ENCODE results near the gene TRIM46.

TRIM46 gene

DNA sequence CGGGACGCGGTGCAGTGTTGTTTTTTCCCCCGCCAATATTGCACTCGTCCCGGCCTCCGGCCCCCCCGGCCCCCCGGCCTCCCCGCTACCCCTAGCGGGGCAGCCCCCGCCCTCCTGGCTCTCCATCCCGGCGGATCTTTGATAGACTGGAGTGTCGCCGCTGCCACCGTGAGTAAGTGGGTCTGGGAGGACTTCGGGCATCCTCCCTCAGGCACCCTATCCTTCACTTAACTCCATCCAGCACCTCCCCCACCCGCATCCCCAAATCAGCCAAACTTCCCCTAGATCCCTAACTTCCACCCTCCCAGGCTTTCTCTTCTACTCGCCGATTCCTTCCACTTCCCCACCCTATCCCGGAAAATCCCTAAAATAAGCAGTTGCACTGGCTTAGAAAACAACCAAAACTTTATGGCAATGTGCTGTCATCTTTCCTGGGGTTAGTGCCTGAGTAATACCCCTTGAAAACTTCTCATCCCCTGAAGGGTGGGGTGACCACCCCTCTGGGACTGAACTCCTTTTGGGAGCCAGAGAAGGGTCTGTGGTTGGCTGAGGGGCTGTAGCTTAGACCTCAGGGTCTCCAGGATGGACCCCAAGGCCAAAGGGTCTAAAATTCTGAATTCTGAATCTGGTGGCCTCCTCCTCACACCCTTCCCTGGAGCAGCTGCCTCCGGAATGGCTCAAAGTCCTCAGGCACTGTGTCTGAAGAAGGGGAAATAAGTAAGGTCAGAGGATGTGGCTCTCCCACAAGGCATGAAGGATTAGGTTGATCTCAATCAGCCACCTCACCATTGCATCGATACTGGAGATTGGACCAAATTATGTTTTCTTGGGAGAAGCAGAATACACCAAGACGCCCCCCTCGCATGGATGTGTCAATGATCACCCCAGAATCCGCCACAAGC lies 21.8 kb downstream of the TRIM46 start:
- H3K4me3 ChIP-seq (ENCODE audit: low read depth, low read length): no peak overlapping the region
- TF ChIP-seq CTCF (IDR thresholded peaks at IDR 0.05; ENCODE audit: low read depth, low read length) (no peak), MYC (IDR thresholded peaks at IDR 0.05; ENCODE audit: low read depth, low read length) (no peak), POLR2A (IDR thresholded peaks at IDR 0.05; ENCODE audit: extremely low read depth, insufficient read length) (no peak)
- TF ChIP-seq, protein P1, sequence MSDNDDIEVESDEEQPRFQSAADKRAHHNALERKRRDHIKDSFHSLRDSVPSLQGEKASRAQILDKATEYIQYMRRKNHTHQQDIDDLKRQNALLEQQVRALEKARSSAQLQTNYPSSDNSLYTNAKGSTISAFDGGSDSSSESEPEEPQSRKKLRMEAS (IDR thresholded peaks at IDR 0.05; ENCODE audit: low read depth, low read length): no peak
- DNase-seq (ENCODE audit: low read depth): no peak

- no peak overlapping the region for H3K4me3 ChIP-seq (ENCODE audit: low read depth, low read length)
- TF ChIP-seq CTCF (IDR thresholded peaks at IDR 0.05; ENCODE audit: low read depth, low read length) (no peak), POLR2A (IDR thresholded peaks at IDR 0.05; ENCODE audit: extremely low read depth, insufficient read length) (no peak), MYC (IDR thresholded peaks at IDR 0.05; ENCODE audit: low read depth, low read length) (no peak)
- TF ChIP-seq, protein P1 (IDR thresholded peaks at IDR 0.05; ENCODE audit: low read depth, low read length): no peak
- DNase-seq (ENCODE audit: low read depth): no peak
Measured at GRCh38 chr1:155196103-155196892, 22.6 kb downstream of the TRIM46 start.

DNA sequence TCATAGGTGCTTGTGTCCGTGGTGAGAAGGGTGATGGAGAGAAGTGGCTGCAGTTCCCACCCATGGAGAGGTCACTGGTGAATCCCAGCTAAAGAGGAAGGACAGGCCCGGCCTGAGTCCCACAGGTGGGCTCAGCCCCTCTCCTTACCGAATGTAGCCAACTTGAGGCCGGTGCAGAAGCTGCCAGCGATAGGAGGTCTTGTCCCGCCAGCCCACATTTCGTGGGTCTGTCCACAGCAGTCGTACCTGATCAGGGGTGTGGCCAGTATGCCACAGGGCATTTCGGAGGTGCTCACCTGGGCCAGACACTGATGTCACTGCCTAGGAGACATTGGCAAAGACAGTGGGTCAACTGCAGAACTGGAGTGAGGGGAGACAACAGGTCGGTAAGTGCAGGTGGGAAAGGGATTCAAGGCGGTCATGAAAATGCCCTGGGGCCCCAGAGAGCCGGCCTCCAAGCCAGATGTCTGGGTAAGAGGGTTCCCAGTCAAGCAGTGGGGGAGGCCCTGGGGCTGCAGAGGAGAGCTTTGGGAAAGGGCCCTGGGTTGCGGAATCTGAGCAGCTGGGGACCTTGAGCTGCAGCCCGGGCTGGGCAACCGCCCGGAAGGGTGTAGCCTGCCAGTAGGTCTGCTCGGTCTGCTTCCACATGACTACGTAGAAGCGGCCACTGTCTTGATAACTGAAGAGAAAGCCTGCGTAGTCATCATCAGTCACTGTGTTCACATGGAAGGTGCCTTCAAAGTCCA lies 23.4 kb downstream of the TRIM46 start:
- DNase-seq (ENCODE audit: low read depth): no peak
- TF ChIP-seq CTCF (IDR thresholded peaks at IDR 0.05; ENCODE audit: low read depth, low read length): no peak
- no peak overlapping the region for H3K4me3 ChIP-seq (ENCODE audit: low read depth, low read length)

DNA sequence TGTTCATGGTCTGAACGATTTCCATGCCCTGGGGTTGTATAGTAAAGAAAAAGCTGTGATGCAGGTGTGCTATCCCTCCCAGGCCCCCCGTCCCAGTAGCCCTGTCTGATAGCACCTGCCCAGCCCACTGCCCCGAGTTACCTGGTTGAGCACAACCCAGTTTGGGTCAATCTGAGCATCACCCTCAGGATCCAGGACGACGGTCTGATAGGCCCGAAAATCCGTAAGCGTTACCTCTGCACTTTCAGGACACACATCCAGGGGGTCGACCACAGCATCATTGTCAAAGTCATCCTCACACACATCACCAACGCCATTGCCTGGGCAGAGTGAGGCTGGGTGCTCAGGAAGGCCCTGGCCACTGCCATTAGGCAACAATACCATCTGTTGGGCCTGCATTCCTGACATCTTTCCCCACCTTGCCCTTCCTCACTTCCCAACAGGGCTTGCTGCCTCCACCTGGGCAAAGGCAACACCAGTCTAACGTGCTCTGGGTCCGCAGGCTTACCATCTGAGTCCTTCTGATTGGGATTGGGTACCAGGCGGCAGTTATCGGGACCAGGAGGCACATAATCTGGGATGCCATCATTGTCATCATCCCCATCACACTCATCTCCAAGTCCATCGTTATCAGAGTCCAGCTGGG lies 24.4 kb downstream of the TRIM46 start:
- DNase-seq (ENCODE audit: low read depth): no peak
- H3K4me3 ChIP-seq (ENCODE audit: low read depth, low read length): no peak overlapping the region
- TF ChIP-seq, protein P1 (IDR thresholded peaks at IDR 0.05; ENCODE audit: low read depth, low read length): no peak
- no peak for TF ChIP-seq MYC (IDR thresholded peaks at IDR 0.05; ENCODE audit: low read depth, low read length)
- TF ChIP-seq CTCF (IDR thresholded peaks at IDR 0.05; ENCODE audit: low read depth, low read length): no peak
- no peak for TF ChIP-seq POLR2A (IDR thresholded peaks at IDR 0.05; ENCODE audit: extremely low read depth, insufficient read length)

- TF ChIP-seq, protein P1 (IDR thresholded peaks at IDR 0.05; ENCODE audit: low read depth, low read length): no peak
- TF ChIP-seq POLR2A (IDR thresholded peaks at IDR 0.05; ENCODE audit: extremely low read depth, insufficient read length) (no peak), MYC (IDR thresholded peaks at IDR 0.05; ENCODE audit: low read depth, low read length) (no peak), CTCF (IDR thresholded peaks at IDR 0.05; ENCODE audit: low read depth, low read length) (no peak)
- no peak overlapping the region for H3K4me3 ChIP-seq (ENCODE audit: low read depth, low read length)
- no peak for DNase-seq (ENCODE audit: low read depth)
Measured at GRCh38 chr1:155198547-155198906, 24.9 kb downstream of the TRIM46 start.

Data from NB4 (cell line).